Subcutaneous adipose tissue (tissue), 4 donors: ENCODE data around the gene CLHC1. TPM values are rescaled to one million over a fixed set of nuclear protein-coding genes. Genes with fewer than 3 reads are reported as not detected.

Source experiments
- total RNA-seq, 4 donors: library from RNA; depleted of rRNA; stranded (reverse); fragments of >200 nt; gene quantifications; one replicate each; pipeline ENCODE4 v1.1.0, GENCODE V29; 2016
- TF ChIP-seq, protein P1 (sequence below): fragments of 450-650 bp; IDR thresholded peaks from one replicate; pipeline ENCODE4 v1.5.1; 2016; ENCODE audit warnings: low read depth, mild to moderate bottlenecking, control low read depth, antibody characterized with exemption, moderate library complexity

CLHC1 gene
- total RNA-seq: 10 to 100 TPM in 1 of 4 donors, 1 to 10 TPM in 3; 3.2 to 15.8 (median 6.3) TPM

DNA sequence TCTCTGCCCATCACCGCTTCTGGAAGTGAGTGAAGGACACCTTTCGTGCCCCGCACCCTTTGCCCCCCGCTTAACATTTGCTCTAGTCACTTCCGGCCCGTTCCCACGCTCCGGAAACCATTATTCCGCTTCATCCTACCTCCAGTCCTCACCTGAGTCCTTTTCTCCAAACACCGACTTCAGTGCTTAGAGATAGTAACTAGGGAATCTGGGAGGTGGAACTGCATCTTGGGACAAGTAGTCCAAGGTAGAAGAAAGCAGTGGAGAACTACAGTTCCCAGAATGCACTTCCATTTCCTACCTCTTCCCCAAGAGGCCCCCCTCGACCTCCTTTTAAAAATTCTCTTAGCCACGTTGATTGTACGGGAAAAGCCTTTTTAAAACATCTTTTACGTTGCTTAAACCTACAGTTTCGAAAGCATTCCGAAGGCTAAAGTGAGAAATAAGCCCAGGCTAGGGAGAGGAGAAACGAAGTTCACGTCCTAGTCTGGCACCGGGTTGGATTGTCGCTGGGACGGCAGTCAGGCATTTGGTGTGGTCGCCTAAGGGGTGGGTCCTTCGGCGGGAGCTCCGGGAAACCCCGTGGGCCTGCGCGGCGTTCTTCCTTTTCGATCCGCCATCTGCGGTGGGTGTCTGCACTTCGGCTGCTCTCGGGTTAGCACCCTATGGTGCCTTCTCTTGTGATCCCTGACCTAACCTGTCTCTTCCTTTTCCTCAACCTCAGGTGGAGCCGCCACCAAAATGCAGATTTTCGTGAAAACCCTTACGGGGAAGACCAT, at the start of gene CLHC1, which contains the start of gene RPS27A:
Gene CLHC1 (minus strand): TSS at position 210 of the 779 bp plus-strand sequence. CDS start 9,882 bp downstream, outside the sequence.
Gene RPS27A (plus strand): TSS at position 605 of the 779 bp plus-strand sequence. CDS start 137 bp downstream, at position 742.
- TF ChIP-seq, protein P1, sequence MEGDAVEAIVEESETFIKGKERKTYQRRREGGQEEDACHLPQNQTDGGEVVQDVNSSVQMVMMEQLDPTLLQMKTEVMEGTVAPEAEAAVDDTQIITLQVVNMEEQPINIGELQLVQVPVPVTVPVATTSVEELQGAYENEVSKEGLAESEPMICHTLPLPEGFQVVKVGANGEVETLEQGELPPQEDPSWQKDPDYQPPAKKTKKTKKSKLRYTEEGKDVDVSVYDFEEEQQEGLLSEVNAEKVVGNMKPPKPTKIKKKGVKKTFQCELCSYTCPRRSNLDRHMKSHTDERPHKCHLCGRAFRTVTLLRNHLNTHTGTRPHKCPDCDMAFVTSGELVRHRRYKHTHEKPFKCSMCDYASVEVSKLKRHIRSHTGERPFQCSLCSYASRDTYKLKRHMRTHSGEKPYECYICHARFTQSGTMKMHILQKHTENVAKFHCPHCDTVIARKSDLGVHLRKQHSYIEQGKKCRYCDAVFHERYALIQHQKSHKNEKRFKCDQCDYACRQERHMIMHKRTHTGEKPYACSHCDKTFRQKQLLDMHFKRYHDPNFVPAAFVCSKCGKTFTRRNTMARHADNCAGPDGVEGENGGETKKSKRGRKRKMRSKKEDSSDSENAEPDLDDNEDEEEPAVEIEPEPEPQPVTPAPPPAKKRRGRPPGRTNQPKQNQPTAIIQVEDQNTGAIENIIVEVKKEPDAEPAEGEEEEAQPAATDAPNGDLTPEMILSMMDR: no peak

DNA sequence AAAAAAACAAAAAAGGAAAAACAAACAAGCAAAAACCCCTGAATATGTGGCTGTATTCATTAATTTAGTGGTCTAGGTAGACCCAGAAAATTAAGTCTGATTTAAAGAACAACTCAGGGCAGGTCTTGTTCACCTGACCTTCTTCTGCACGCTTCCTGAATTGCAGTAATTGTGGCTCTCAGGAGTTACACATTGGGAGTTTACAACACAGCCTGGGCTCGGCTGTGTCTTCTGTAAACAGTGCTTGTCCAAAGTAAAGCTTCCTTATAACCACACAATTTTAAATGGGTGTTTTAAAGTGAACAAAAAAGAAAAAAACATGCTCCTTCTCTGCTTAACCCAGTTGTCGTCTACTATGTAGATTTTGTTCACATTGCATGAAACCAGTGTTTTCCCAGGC, 45.2 kb upstream of the CLHC1 start:
- TF ChIP-seq, protein P1: no peak

GRCh38 chr2:55269645-55269990, 37.5 kb upstream of the CLHC1 start:
- TF ChIP-seq, protein P1: no peak

DNA sequence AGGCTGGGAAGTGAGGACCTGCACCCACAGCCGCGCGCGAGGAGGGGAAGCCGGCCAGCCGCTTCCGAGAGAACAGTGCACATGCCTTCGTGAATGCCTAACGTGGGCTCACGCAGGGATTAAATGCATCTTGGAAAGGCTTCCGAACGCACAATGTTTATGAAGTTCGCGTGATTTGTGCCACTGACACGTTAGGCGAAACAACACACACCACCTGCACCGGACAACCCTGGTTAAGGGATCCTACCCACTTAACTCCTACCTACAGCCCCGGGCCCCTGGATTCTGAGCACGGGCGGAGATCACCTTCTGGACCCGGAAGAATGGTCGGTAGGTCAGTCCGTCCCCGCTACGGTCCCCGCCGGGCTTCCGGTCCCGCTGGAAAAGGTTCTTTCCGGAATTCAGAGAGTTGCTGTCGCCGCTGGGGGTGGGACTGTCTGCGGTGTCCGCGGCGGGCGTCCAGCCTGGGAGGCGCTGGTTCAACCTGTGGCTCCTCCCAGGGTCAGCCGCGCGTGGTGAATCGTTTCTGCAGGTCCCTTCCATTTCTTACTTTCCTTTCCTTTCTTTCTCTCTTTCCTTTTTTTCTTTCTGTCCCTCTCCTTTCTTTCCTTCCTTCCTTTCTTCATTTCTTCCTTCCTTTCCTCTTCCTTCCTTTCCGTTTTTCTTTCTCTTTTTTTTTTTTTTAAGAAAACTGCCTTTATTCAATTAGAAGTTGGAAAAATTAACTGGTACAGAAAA, 37.0 kb upstream of the CLHC1 start, which contains the start of gene MTIF2:
Gene MTIF2 (minus strand): TSS at position 325 of the 738 bp plus-strand sequence. CDS start 5,373 bp downstream, outside the sequence.
- TF ChIP-seq, protein P1: no peak

DNA sequence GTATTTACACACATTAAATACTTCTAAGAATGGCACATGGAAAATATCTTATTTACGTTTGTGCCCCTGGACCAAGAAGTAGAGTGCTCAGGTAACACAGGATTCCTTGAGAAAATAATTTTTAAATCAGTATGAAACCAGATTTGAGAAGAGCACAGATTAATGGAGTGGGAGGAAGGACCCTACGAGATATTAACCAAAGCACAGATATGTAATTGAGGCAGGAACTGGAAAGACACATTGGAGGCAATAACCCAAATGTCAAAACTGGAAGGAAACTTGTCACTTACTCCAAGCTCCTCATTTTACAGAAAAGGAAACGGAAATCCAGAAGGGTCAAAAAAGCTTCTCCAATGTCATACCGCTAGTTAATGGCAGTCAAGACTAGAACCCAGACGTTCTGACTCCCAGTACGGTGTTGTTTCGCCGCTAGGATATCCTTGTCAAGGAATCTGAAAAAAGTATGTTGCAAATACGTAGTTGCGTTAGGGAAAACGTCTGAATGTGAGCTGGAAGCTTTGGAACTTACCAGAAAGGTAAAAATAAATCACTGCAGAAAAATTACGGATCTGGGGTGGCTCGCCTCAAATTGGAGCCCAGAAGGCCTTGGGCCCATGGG, 36.3 kb upstream of the CLHC1 start:
- TF ChIP-seq, protein P1: no peak

- TF ChIP-seq, protein P1: no peak
Measured at GRCh38 chr2:55252832-55253231, 20.7 kb upstream of the CLHC1 start.

- TF ChIP-seq, protein P1: no peak
Measured at GRCh38 chr2:55247025-55247424, 14.9 kb upstream of the CLHC1 start.
